Fibroblast of lung (primary cell): ENCODE results near the gene XRCC3.

ENCODE experiments used
- EZH2 ChIP-seq: IDR thresholded peaks from 2 replicates; pipeline ENCODE4 v1.5.1; 2012; ENCODE audit warnings: low read length, control low read depth, mild to moderate bottlenecking; ENCODE audit errors: missing control alignments
- TF ChIP-seq, protein P1 (sequence below), 2 donors: IDR thresholded peaks in 1 of 2; conservative IDR thresholded peaks in 1 of 2; 1 replicate in 1 of 2; 2 replicates in 1 of 2; pipeline ENCODE4 v1.5.1; 2011 to 2012; ENCODE audit warnings: low read length in 2 of 2, control low read depth in 1 of 2, inconsistent platforms in 1 of 2, low read depth in 1 of 2, mild to moderate bottlenecking in 1 of 2

DNA sequence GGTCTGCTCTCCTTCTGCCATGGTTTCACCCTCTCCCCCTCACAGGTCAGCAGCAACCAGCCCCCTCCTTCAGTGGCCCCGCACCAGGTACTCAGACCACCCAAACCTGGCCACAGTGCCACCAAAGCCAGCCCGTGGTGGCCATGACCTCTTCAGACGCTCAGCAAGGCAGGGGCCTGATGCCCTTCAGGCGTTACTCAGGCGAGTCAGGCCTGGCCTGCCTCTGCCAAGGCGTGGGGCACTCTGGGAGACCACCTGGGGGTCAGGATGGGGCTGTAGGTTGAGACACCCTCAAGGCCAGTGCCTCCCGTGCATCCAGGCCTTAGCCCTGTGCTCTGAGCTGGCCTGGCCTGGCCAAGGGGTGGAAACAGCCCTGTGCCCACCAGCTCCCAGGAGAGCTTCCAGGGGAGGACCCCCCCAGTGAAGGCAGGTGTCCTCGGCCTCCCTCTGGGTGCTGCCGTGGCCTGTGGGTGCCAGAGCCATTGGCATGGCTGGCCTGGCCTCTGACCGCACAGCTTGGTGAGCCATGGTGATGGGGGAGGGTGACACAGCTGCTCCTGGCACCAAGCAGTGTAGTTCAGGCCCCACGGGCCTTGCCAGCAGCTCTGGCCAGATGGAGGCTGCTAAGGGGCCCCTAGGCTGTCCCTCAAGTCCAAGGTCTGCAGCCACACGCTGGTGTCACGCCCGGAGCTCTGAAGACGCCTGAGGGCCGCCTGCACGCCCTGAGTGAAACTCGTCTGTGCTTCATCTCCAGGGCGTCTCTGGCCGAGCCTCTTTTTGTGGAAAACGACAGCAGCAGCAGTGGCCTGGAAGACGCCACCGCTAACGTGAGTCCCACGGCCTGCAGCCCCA is 15.1 kb downstream of the XRCC3 start:
- TF ChIP-seq, protein P1, sequence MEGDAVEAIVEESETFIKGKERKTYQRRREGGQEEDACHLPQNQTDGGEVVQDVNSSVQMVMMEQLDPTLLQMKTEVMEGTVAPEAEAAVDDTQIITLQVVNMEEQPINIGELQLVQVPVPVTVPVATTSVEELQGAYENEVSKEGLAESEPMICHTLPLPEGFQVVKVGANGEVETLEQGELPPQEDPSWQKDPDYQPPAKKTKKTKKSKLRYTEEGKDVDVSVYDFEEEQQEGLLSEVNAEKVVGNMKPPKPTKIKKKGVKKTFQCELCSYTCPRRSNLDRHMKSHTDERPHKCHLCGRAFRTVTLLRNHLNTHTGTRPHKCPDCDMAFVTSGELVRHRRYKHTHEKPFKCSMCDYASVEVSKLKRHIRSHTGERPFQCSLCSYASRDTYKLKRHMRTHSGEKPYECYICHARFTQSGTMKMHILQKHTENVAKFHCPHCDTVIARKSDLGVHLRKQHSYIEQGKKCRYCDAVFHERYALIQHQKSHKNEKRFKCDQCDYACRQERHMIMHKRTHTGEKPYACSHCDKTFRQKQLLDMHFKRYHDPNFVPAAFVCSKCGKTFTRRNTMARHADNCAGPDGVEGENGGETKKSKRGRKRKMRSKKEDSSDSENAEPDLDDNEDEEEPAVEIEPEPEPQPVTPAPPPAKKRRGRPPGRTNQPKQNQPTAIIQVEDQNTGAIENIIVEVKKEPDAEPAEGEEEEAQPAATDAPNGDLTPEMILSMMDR (conservative IDR thresholded peaks at IDR 0.05 in 1 of 2, IDR thresholded peaks at IDR 0.05 in 1 of 2; ENCODE audit: low read depth in 1 of 2, low read length in 2 of 2) = no peak
- TF ChIP-seq EZH2 = no peak
